GM23248 (cell line): ENCODE results near the gene CCT4. TPM values are rescaled to one million over a fixed set of nuclear protein-coding genes. Genes with fewer than 3 reads are reported as not detected.

Source experiments
- DNase-seq: peaks from one replicate; pipeline ENCODE4 v3.0.0-alpha.2; 2015
- H2AFZ ChIP-seq: fragments of 200-600 bp; sonication (generic); 2 replicates; pipeline ENCODE4 v1.6.1; 2016; ENCODE audit warnings: antibody characterized with exemption
- H3F3A ChIP-seq: fragments of 200-600 bp; sonication (generic); 2 replicates; pipeline ENCODE4 v1.6.1; 2016; ENCODE audit warnings: mild to moderate bottlenecking, antibody characterized with exemption, mixed run types; ENCODE audit not compliant: insufficient read depth
- H3K27ac ChIP-seq: fragments of 200-600 bp; sonication (generic); 2 replicates; pipeline ENCODE4 v1.5.1; 2016; ENCODE audit warnings: mild to moderate bottlenecking
- H3K27me3 ChIP-seq: fragments of 200-600 bp; sonication (generic); replicated peaks from 2 replicates; pipeline ENCODE4 v1.6.1; 2016; ENCODE audit warnings: mild to moderate bottlenecking; ENCODE audit not compliant: insufficient read depth
- H3K36me3 ChIP-seq: fragments of 200-600 bp; sonication (generic); 2 replicates; pipeline ENCODE4 v1.6.1; 2016; ENCODE audit warnings: low read depth, mild to moderate bottlenecking
- H3K4me1 ChIP-seq: fragments of 200-600 bp; sonication (generic); 2 replicates; pipeline ENCODE4 v1.6.1; 2016; ENCODE audit warnings: mild to moderate bottlenecking; ENCODE audit not compliant: insufficient read depth
- H3K4me2 ChIP-seq: fragments of 200-600 bp; sonication (generic); one replicate; pipeline ENCODE4 v1.6.1; 2016; ENCODE audit warnings: mild to moderate bottlenecking; ENCODE audit not compliant: unreplicated experiment
- H3K4me3 ChIP-seq: fragments of 200-600 bp; sonication (generic); 2 replicates; pipeline ENCODE4 v1.5.1; 2016; ENCODE audit warnings: mild to moderate bottlenecking
- H3K79me2 ChIP-seq: fragments of 200-600 bp; sonication (generic); 2 replicates; pipeline ENCODE4 v1.6.1; 2016; ENCODE audit warnings: mild to moderate bottlenecking; ENCODE audit not compliant: insufficient read depth
- H3K9ac ChIP-seq: fragments of 200-600 bp; sonication (generic); 2 replicates; pipeline ENCODE4 v1.6.1; 2016; ENCODE audit warnings: mild to moderate bottlenecking
- H3K9me2 ChIP-seq: fragments of 200-600 bp; sonication (generic); 2 replicates; pipeline ENCODE4 v1.6.1; 2016; ENCODE audit warnings: mixed run types, mild to moderate bottlenecking, moderate library complexity; ENCODE audit not compliant: insufficient read depth
- H3K9me3 ChIP-seq: fragments of 200-600 bp; sonication (generic); one replicate; pipeline ENCODE4 v1.6.1; 2017; ENCODE audit warnings: low read depth
- H4K20me1 ChIP-seq: fragments of 200-600 bp; sonication (generic); 2 replicates; pipeline ENCODE4 v1.6.0; 2016; ENCODE audit not compliant: insufficient read depth
- EZH2 ChIP-seq: fragments of 200-600 bp; sonication (generic); IDR thresholded peaks from 2 replicates; pipeline ENCODE4 v1.6.1; 2018; ENCODE audit warnings: antibody characterized with exemption, mild to moderate bottlenecking; ENCODE audit not compliant: insufficient read depth, poor library complexity, severe bottlenecking
- EZH2phosphoT487 ChIP-seq: fragments of 200-600 bp; sonication (generic); IDR thresholded peaks from 2 replicates; pipeline ENCODE4 v1.6.1; 2018; ENCODE audit warnings: antibody characterized with exemption, moderate library complexity, mild to moderate bottlenecking, low read depth; ENCODE audit not compliant: insufficient read depth
- WGBS, 2 experiments: methylation state at CpG; one replicate each; pipeline ENCODE4 v1.1.6; 2015 to 2017; ENCODE audit warnings: low lambda C conversion rate in 2 of 2, low coverage in 1 of 2; ENCODE audit errors: missing lambda C conversion rate in 2 of 2; 5-methylcytosine and 5-hydroxymethylcytosine counted together
- in situ Hi-C: fragments of 300-500 bp; cut with MboI; formaldehyde crosslinking; loops from 2 replicates; pipeline ENCODE4 v1.15.0; 2020
- polyA plus RNA-seq: library from polyadenylated mRNA; unstranded; fragments of >200 nt; fragmentation: Nextera tagmentation; extraction: Ambion mirVana; gene quantifications from 2 replicates; pipeline ENCODE4 v1.2.1, GENCODE V29; 2016
- total RNA-seq: library from RNA; depleted of rRNA; stranded (reverse); fragments of >200 nt; shearing (Covaris generic); gene quantifications from 2 replicates; pipeline ENCODE4 v1.2.3, GENCODE V29; 2014

The CCT4 gene
- total and polyA plus RNA-seq, 2 experiments from 2014 or later = 122 to 126 TPM

GRCh38 chr2:61900281-61900680 lies 11.8 kb upstream of the CCT4 start:
- DNase-seq = no peak
- Histone ChIP-seq H3K4me3 (no peak overlapping the region), H4K20me1 (no peaks in the 10 kb centered on the region)

GRCh38 chr2:61898810-61899209 lies 10.4 kb upstream of the CCT4 start:
- H3K9ac ChIP-seq = no peak overlapping the region
- H3K27ac ChIP-seq = no peak overlapping the region
- no peaks in the 10 kb centered on the region for H4K20me1 ChIP-seq
- H3K9me3 ChIP-seq = no peaks in the 10 kb centered on the region
- DNase-seq = peak; percentile 47
- no peaks in the 10 kb centered on the region for H3K36me3 ChIP-seq
- WGBS, 2 experiments = 22 to 27% methylated on average over 2 of the region's 2 CpGs
- H3K4me2 ChIP-seq = no peak overlapping the region
- no peaks in the 10 kb centered on the region for H3K79me2 ChIP-seq
- no peaks in the 10 kb centered on the region for H3K27me3 ChIP-seq
- no peak overlapping the region for H3K4me3 ChIP-seq
- no peak overlapping the region for H2AFZ ChIP-seq
- TF ChIP-seq EZH2 (no peak), EZH2phosphoT487 (no peak)
- no peaks in the 10 kb centered on the region for H3F3A ChIP-seq
- no peaks in the 10 kb centered on the region for H3K4me1 ChIP-seq
- no peaks in the 10 kb centered on the region for H3K9me2 ChIP-seq
- in situ Hi-C loops = no loop called here

More at GRCh38 chr2:61900281-61900680, 11.8 kb upstream of the CCT4 start:
- no peaks in the 10 kb centered on the region for H3K4me1 ChIP-seq
- no peak overlapping the region for H2AFZ ChIP-seq
- H3K27ac ChIP-seq = no peak overlapping the region
- TF ChIP-seq EZH2 (no peak), EZH2phosphoT487 (no peak)
- H3K9me2 ChIP-seq = no peaks in the 10 kb centered on the region
- WGBS, 2 experiments = 52 to 63% methylated on average over 1 of the region's 1 CpG
- no peaks in the 10 kb centered on the region for H3K27me3 ChIP-seq
- in situ Hi-C loops = no loop called here
- no peaks in the 10 kb centered on the region for H3K36me3 ChIP-seq
- peaks cover 6% of the 10 kb centered on the region; the same call in 1 of the 2 replicates for H3K79me2 ChIP-seq
- no peak overlapping the region for H3K4me2 ChIP-seq
- H3K9me3 ChIP-seq = no peaks in the 10 kb centered on the region
- no peak overlapping the region for H3K9ac ChIP-seq
- H3F3A ChIP-seq = no peaks in the 10 kb centered on the region

GRCh38 chr2:61887717-61888266 lies 664 bp downstream of the CCT4 start:
- WGBS, 2 experiments = 0 to 1% methylated on average over 18 of the region's 18 CpGs

DNA sequence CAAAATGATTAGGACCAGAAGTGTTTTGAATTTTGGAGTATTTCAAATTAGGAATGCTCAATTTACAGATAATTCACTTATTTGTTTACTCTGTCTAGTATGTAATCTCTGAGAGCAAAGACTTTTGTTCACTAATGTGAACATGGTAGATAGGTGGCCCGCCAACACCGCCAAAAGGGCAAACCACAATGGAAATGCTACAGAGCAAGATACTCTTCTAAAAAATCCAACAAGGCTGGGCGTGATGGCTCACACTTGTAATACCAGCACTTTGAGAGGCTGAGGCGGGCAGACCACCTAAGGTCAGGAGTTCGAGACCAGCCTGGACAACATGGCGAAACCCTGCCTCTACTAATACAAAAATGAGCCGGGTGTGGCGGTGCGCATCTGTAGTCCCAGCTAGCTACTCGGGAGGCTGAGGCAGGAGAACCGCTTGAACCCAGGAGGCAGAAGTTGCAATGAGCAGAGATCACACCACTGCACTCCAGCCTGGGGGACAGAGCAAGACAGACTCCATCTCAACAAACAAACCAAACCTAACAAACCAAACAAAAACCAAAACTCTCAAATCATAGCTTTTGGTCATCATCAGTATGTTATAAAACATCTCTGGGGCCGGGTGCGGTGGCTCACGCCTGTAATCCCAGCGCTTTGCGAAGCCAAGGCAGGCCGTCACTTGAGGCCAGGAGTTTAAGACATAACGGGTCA lies 2.4 kb downstream of the CCT4 start:
- Histone ChIP-seq H3K36me3 (peaks cover 36% of the 10 kb centered on the region), H3K27ac (no peak overlapping the region), H3K9me3 (no peaks in the 10 kb centered on the region), H3K4me2 (peak overlapping the region; percentile 91), H3F3A (no peaks in the 10 kb centered on the region), H3K79me2 (peaks cover 73% of the 10 kb centered on the region), H3K4me3 (peak overlapping the region; percentile 91), H3K4me1 (peaks cover 11% of the 10 kb centered on the region; the same call in 1 of the 2 replicates), H3K27me3 (no peaks in the 10 kb centered on the region), H3K9me2 (no peaks in the 10 kb centered on the region), H4K20me1 (peaks cover 10% of the 10 kb centered on the region; the same call in 1 of the 2 replicates), H3K9ac (no peak overlapping the region), H2AFZ (no peak overlapping the region)
- WGBS, 2 experiments = 92 to 94% methylated on average over 18 of the region's 18 CpGs
- in situ Hi-C loops = no loop called here
- TF ChIP-seq EZH2 (no peak), EZH2phosphoT487 (no peak)
- DNase-seq = no peak

More at GRCh38 chr2:61887717-61888266, 664 bp downstream of the CCT4 start:
- peak; percentile 80 for DNase-seq
- peaks cover 56% of the 10 kb centered on the region for H3K79me2 ChIP-seq
- no peaks in the 10 kb centered on the region for H3K9me2 ChIP-seq
- H4K20me1 ChIP-seq = peaks cover 10% of the 10 kb centered on the region; the same call in 1 of the 2 replicates
- H3F3A ChIP-seq = no peaks in the 10 kb centered on the region
- H2AFZ ChIP-seq = peak overlapping the region; percentile 80
- H3K4me1 ChIP-seq = peaks cover 11% of the 10 kb centered on the region; the same call in 1 of the 2 replicates
- H3K9ac ChIP-seq = peak overlapping the region; percentile 98
- peak overlapping the region; percentile 91 for H3K4me3 ChIP-seq
- peaks cover 20% of the 10 kb centered on the region for H3K36me3 ChIP-seq
- peak overlapping the region; percentile 90 for H3K27ac ChIP-seq
- peak overlapping the region; percentile 91 for H3K4me2 ChIP-seq
- in situ Hi-C loops = no loop called here
- H3K9me3 ChIP-seq = no peaks in the 10 kb centered on the region
- H3K27me3 ChIP-seq = no peaks in the 10 kb centered on the region
- TF ChIP-seq EZH2 = no peak
- TF ChIP-seq EZH2phosphoT487 = no peak
